Pancreas (tissue), 10 donors: ENCODE measurements around the gene KCNE3. TPM values are rescaled to one million over a fixed set of nuclear protein-coding genes. Genes with fewer than 3 reads are reported as not detected.
A peak's percentile ranks its signal among the peaks of the same experiment; 100 is the strongest.

ENCODE experiments used
- ATAC-seq, 4 donors: fragments of 200-7000 bp; cut with Tn5 transposase; one replicate each; pipeline versions ENCODE4 v1.8.0 to v1.9.1; 2020; ENCODE audit warnings: mild to moderate bottlenecking in 4 of 4, moderate library complexity in 4 of 4
- DNase-seq, 6 donors: peaks; one replicate each; pipeline ENCODE4 v3.0.0-alpha.2; 2020
- FAIRE-seq: peaks from 2 replicates; lab custom pipeline; 2012; peaks lifted over from hg19 to GRCh38; lab: Jason Lieb, UNC
- H3K27ac ChIP-seq, 4 donors: fragments of 200-600 bp; sonication (generic); 1 replicate in 3 of 4; 2 replicates in 1 of 4; pipeline versions ENCODE4 v1.5.0 to v1.8.0; 2020
- H3K27me3 ChIP-seq, 4 donors: fragments of 200-600 bp; one replicate each; pipeline ENCODE4 v1.8.0; 2021
- H3K36me3 ChIP-seq, 3 donors: fragments of 200-600 bp; sonication (generic) in 1 of 3; one replicate each; pipeline versions ENCODE4 v1.5.0 to v1.8.0; 2020 to 2021
- H3K4me1 ChIP-seq, 3 donors: fragments of 200-600 bp; one replicate each; pipeline ENCODE4 v1.8.0; 2021
- H3K4me3 ChIP-seq, 4 donors: fragments of 200-600 bp; sonication (generic) in 2 of 4; one replicate each; pipeline versions ENCODE4 v1.5.0 to v1.8.0; 2020 to 2021
- H3K9me3 ChIP-seq, 4 donors: fragments of 200-600 bp; one replicate each; pipeline ENCODE4 v1.8.0; 2021
- WGBS, 2 donors: extraction: QIAGEN DNeasy Blood & Tissue Kit; methylation state at CpG; one replicate each; pipeline ENCODE4 v1.1.7; 2013; 5-methylcytosine and 5-hydroxymethylcytosine counted together
- intact Hi-C, 3 donors: fragments of 100-400 bp; cut with DNase I; formaldehyde crosslinking; loops; one replicate each; pipeline versions ENCODE4 v1.11.1 to v1.14.2; 2022
- polyA plus RNA-seq, 2 donors: library from polyadenylated mRNA; stranded (reverse); fragments of 200-250 nt; gene quantifications; one replicate each; pipeline ENCODE4 v1.2.3, GENCODE V29; 2013
- total RNA-seq, 6 donors: library from RNA; stranded (reverse); fragmentation: NEBNext Ultra II Directional in 4 of 6; extraction: Animal tissue kit (Norgen Biotek cat#: 25700) in 4 of 6; gene quantifications; one replicate each; pipeline versions ENCODE4 v1.2.1 to v1.2.4, GENCODE V29; 2021 to 2023
- TF ChIP-seq, protein P1 (sequence below), 4 donors: fragments of 200-600 bp; sonication (generic) in 3 of 4; IDR thresholded peaks; one replicate each; pipeline versions ENCODE4 v1.5.0 to v1.8.0; 2021; ENCODE audit warnings: antibody characterized with exemption in 4 of 4
- donor health status: healthy with polysubstance abuse.
- donor health status: DM: no; HTN: no; CAD: no; lungs with moderate emphysema.
- donor health status: DM: no; HTN: no; CAD: no.
- donor health status: control.
- donor health status: control.
- donor health status: Bipolar disorder and iron deficiency.
- donor health status: DM: yes; HTN: yes; CAD: no.
- donor health status: DM: no; HTN: no; CAD: no.
- donor health status: DM: no; HTN: no; CAD: no.
- donor health status: DM: yes; HTN: yes; CAD: no.

The KCNE3 gene
- total and polyA plus RNA-seq, 8 donors, result 4.1 to 10.9 (median 5.1) TPM

- no peaks in the 10 kb centered on the region for H3K27me3 ChIP-seq
- H3K4me3 ChIP-seq, result no peak overlapping the region
- no peaks in the 10 kb centered on the region for H3K36me3 ChIP-seq
- 29 to 31% methylated on average over 11 of the region's 11 CpGs for WGBS, 2 donors
- FAIRE-seq, result no peak
- ATAC-seq, result peak; percentile 66 to 84 (median 79)
- DNase-seq, result peak in 5 of 6 donors; percentile 45 to 62 (median 54)
- H3K9me3 ChIP-seq, result no peaks in the 10 kb centered on the region
- TF ChIP-seq, protein P1, sequence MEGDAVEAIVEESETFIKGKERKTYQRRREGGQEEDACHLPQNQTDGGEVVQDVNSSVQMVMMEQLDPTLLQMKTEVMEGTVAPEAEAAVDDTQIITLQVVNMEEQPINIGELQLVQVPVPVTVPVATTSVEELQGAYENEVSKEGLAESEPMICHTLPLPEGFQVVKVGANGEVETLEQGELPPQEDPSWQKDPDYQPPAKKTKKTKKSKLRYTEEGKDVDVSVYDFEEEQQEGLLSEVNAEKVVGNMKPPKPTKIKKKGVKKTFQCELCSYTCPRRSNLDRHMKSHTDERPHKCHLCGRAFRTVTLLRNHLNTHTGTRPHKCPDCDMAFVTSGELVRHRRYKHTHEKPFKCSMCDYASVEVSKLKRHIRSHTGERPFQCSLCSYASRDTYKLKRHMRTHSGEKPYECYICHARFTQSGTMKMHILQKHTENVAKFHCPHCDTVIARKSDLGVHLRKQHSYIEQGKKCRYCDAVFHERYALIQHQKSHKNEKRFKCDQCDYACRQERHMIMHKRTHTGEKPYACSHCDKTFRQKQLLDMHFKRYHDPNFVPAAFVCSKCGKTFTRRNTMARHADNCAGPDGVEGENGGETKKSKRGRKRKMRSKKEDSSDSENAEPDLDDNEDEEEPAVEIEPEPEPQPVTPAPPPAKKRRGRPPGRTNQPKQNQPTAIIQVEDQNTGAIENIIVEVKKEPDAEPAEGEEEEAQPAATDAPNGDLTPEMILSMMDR (IDR thresholded peaks at IDR 0.05), result no peak
- H3K4me1 ChIP-seq, result peaks cover 9 to 14% (median 12%) of the 10 kb centered on the region in 3 donors
- intact Hi-C loops, result no loop called here
- peak overlapping the region in 2 of 4 donors; percentile 33 to 54 for H3K27ac ChIP-seq
These were observed 54.5 kb downstream of the KCNE3 start for GRCh38 chr11:74412733-74413359.

GRCh38 chr11:74412321-74412720 lies 55.0 kb downstream of the KCNE3 start:
- intact Hi-C loops, result no loop called here
- H3K4me3 ChIP-seq, result no peak overlapping the region
- no peak for FAIRE-seq
- H3K27me3 ChIP-seq, result no peaks in the 10 kb centered on the region
- H3K27ac ChIP-seq, result peak overlapping the region in 1 of 4 donors; percentile 54
- TF ChIP-seq, protein P1 (IDR thresholded peaks at IDR 0.05), result no peak
- H3K9me3 ChIP-seq, result no peaks in the 10 kb centered on the region
- WGBS, 2 donors, result 72 to 83% methylated on average over 2 of the region's 2 CpGs
- no peaks in the 10 kb centered on the region for H3K36me3 ChIP-seq
- peaks cover 4 to 9% (median 7%) of the 10 kb centered on the region in 3 donors for H3K4me1 ChIP-seq
- no peak for DNase-seq
- ATAC-seq, result no peak

DNA sequence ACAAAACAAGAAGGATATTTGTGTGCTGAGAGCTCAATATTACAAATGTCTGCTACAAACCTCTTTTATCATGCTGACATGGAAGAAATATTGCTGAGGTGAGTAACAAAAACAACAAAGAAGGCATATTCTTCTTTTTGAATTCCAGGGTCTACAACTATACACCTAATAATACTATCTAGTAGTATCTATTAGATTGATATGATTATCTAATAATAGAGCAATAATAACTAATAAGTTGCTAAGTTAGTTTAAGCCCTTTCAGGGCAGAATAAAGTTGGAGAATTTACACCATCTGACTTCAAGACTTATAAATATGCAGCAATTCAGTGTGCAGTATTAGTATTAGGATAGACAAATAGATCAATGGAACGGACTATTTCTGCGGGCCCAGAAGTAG lies 57.7 kb downstream of the KCNE3 start:
- TF ChIP-seq, protein P1 (IDR thresholded peaks at IDR 0.05), result no peak
- H3K9me3 ChIP-seq, result no peaks in the 10 kb centered on the region
- no peak overlapping the region for H3K4me3 ChIP-seq
- H3K27me3 ChIP-seq, result no peaks in the 10 kb centered on the region
- DNase-seq, result no peak
- no peak for FAIRE-seq
- ATAC-seq, result no peak
- peaks cover 0 to 3% (median 0%) of the 10 kb centered on the region in 3 donors for H3K4me1 ChIP-seq
- 93 to 95% methylated on average over 2 of the region's 2 CpGs for WGBS, 2 donors
- no peaks in the 10 kb centered on the region for H3K36me3 ChIP-seq
- intact Hi-C loops, result no loop called here
- H3K27ac ChIP-seq, result no peak overlapping the region

Other genes starting within 250 kb of the KCNE3 start
- gene P4HA3, start 155.9 kb downstream of the KCNE3 start, total RNA-seq, result under 1 TPM in 3 of 6 donors, not detected in 3; 0.20 to 0.94 (median 0.92) TPM
- under 1 TPM; 0.19 to 0.38 TPM for gene P4HA3, start 155.9 kb downstream of the KCNE3 start, polyA plus RNA-seq
- 1 to 10 TPM; 2.2 to 9.5 (median 4.2) TPM for gene PGM2L1, start 69.1 kb downstream of the KCNE3 start, total RNA-seq
- 1 to 10 TPM in 1 of 2 donors, under 1 TPM in 1; 0.96 to 1.9 TPM for gene PGM2L1, start 69.1 kb downstream of the KCNE3 start, polyA plus RNA-seq
- gene LIPT2, start 26.2 kb upstream of the KCNE3 start, total RNA-seq, result 1 to 10 TPM in 5 of 6 donors, under 1 TPM in 1; 0.71 to 4.1 (median 2.2) TPM
- gene LIPT2, start 26.2 kb upstream of the KCNE3 start, polyA plus RNA-seq, result 1 to 10 TPM; 1.3 to 1.6 TPM
- 10 to 100 TPM in 3 of 6 donors, 1 to 10 TPM in 3; 7.9 to 14.0 (median 10.2) TPM for gene POLD3, start 125.0 kb upstream of the KCNE3 start, total RNA-seq
- gene POLD3, start 125.0 kb upstream of the KCNE3 start, polyA plus RNA-seq, result 1 to 10 TPM; 7.2 to 8.6 TPM